Measurements from ENCODE around the gene KCTD3. TPM values are rescaled to one million over a fixed set of nuclear protein-coding genes. Genes with fewer than 3 reads are reported as not detected.

KCTD3 gene
- total RNA-seq, 1 experiment from 2014 or later = 22.6 TPM

DNA sequence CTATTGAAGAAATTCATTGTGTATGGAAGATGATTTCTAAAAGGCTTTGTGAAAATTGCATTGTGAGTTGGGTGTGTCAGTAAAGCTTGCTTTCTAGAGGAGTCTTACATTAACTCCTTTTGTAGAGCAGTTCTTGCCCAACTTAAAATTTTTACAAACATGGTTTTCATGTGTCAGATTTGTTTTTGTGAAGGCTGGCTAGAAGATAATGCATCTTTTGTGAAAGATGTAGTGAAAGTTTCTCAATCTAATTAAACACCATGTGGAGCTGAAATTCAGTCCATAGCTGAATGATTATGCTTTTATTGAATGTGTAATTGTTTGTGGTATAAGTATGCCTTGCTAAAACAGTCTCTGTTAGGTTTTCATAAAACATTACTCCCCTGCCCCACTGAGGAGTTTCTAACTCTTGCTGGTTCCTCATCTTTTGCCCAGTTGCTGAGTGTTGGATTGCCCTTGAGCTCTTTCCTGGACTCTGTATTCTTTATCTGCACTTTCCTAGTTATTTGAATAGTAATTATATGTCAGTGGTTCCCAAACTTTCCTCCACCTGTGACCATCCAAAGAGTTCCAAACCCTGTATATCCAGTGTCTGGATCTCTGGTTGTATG is 38.0 kb downstream of the KCTD3 start:
- no peak for DNase-seq (ENCODE audit: low read depth)

DNA sequence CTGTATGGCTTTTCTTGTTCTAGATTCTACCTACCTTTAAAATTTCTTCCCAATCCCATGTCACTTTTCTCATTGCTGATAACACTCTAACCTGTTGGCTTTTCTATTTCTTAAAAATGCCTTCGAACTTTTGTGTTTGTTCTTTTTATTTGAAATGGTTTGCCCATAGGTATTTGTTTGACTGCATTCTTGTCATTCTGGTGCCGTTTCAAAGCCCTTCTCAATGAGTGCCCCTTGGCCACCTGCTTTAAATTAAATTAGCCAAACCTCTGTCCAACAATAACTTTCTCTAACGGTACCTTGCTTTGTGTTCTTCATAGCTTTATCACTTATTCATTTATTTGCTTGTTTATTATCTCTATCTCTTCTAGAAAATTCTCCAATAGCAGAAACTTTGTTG is 38.9 kb downstream of the KCTD3 start:
- DNase-seq (ENCODE audit: low read depth) = no peak

DNA sequence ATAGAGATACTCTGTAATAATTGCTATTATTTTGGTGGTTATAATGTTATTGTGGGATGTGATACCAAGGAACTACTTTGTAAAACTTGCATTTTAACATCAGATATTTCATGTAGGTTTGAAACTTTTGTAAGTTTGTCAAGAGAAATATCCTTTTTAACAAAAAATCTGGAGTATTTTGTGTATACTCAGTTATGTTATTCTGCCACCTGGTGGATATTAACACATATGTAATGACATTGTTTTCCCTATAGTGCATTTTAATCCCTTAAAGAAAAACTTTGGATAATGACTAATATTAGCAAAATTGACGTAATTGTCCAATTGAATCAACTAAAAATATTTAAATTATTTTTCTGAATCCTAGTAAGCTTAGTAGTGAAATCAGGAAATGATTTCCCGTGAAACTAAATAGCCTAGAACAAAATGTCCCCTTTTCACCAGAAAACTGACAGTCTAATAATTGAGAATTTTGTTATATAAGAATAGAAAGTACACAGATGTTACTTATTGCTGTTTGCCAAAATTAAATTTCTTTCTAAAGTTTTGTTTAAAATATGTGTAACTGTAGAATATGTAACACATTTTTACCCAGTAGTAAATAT is 39.6 kb downstream of the KCTD3 start:
- peak; percentile 27 for DNase-seq (ENCODE audit: low read depth)

DNA sequence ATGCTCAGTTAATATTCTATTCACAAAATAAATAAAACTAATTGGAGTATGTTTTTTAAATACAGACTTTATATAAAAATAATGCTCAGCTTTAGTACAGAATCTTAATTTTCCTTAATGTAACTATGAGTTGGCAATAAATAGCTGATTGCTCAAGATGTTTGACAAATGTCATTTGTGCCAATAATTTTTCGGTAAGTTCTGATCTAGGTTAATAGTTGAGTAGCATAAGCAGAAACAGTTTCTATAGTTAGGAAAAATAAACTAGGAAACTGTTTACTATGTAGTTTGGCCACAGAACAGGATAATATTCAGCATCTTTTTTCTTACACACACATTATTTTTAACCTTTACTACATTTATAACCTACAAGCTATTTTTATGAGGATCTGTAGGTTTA is 40.3 kb downstream of the KCTD3 start:
- DNase-seq (ENCODE audit: low read depth) = no peak

DNA sequence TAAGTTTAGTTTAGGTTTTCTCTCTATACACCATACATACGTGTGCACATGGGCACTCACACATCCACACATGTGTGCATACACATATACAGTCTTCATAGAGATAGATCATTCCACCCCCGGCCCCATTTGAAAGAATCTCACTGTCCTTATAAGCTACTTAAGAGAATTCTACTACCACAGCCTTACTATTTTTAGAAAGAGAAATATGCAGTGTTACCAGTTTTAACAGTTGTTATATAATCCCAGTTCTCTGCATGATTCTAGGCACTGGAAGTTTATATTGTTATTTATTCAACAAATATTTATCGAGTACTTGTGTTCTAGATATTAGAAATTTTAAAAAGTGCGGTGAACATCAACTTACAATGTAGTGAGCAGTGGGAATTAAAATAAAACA is 41.5 kb downstream of the KCTD3 start:
- no peak for DNase-seq (ENCODE audit: low read depth)

DNA sequence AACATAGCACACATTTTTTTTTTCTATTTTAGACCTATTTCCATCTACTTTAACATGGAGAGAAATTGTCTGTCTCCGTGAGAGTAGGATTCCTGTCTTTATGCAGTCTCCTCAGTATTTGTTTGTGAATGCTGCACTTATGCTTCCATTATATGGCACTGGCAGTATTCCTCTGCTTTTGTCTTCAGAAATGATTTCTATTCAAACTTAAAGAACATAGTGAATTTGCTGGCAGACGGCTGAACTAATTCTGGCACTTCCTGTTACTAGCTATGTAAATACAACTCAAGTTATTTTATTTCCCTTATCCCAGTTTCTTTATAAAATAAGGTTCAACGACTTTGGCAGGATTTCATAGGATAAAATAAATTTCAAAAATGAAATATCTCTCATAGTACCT is 45.3 kb downstream of the KCTD3 start:
- DNase-seq (ENCODE audit: low read depth) = no peak

DNA sequence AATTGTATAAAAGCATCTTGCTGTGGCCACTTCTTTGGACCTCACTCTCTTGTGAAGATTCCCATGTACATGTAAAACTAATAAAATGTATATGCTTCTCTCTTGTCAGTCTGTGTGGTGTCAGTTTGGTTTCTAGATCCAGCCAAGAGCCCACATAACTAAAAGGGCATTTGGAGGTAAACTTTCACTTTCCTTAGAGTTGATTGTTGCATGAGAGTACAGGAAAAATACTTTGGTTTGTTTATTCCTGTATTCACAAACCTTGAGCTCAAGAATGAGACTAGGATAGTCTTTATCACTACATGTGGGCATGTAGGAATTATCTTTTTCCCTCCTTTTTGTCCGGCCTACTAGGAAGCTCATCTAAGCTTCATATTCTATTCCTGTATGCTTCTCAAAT is 50.9 kb downstream of the KCTD3 start:
- peak; percentile 14 for DNase-seq (ENCODE audit: low read depth)

DNA sequence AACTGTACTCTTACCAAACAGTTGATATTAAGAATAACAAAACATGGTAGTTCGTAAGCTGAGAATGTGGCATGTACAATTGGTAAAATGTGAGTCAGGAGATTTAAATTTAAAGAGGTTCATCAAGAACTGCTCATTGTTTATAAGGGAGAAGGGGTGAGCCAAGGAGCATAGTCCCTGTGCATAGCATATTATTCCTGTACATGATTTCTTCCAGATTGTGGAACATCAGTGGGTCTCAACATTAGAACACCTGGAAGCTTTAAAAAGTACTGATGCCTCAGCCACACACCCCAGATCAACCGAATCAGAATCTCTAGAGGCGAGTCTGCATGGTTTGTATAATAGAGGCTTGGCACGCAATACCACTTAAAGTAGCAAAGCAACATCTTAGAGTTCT is 56.1 kb downstream of the KCTD3 start:
- DNase-seq (ENCODE audit: low read depth) = no peak

DNA sequence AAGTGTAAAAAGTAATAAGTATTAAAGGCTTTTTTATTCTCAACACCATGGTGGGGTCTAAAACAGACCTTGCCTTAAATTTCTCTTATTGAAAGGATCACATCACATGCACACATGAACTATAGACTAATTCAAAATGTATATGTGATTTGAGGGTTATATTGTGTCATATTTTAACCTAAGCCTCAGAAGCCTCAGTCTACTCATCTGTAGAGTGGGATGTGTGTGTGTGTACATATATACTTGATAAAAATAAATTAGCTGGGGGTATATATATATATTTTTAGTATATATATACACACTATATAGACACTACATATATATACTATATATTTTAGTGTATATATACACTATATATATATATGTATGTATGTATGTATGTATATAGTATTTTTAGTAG is 58.8 kb downstream of the KCTD3 start:
- no peak for DNase-seq (ENCODE audit: low read depth)

DNA sequence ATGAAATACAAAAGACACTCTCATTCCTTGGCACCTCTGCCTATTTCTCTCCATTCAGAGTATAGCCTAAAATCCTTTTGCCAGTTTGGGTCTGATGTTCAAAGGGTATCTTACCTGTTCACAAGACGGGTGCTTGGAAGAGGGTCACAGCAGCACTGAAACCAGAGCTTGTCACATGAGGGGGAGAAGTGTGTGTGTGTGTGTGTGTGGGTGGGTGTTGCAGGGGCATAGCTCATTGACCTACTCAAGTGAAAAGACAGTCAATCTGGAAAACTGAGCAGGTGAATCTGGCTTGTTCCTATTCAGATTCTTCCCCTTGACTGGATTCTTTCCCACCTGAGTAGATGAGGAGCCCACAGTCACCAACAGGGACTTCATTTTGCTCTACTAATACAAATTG is 63.9 kb downstream of the KCTD3 start:
- no peak for DNase-seq (ENCODE audit: low read depth)

DNA sequence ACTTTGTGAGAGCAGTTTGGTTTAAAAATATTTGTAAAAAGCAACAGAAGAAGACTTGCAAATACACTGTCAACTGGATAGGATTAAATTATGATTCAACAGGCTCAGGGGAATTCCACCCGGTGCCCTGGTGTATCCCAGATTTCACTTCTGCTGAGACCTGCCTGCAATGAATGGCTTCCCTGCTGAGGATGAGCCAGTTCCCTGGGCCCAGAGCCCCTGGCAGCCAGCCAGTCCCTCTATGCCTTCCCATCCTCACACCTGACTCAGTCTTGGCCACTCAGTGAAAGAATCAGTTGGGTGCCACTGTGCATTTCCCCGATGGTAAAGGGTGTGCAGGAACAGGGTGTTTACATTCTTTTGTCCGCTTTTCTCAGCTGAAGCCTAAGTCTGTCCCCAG is 64.4 kb downstream of the KCTD3 start:
- DNase-seq (ENCODE audit: low read depth) = peak; percentile 62

DNA sequence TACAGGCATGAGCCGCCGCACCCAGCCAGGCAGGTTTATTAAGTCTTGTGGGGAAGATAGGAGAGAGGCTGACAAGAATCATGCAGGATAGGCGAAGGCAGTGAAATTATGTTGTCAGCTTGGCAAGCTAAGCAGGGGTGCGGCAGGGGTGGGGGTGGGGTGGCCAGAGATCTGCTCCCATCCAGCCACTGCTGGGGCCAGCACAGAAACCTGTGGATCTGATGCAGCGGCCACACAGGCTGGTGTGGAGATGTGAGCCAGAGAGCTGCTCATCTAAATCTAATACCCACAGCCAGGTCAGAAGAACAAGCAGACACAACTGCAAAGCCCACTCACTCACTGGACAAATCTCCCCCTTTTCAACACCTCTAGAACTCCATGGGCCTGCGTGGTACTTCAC is 68.7 kb downstream of the KCTD3 start:
- no peak for DNase-seq (ENCODE audit: low read depth)

DNA sequence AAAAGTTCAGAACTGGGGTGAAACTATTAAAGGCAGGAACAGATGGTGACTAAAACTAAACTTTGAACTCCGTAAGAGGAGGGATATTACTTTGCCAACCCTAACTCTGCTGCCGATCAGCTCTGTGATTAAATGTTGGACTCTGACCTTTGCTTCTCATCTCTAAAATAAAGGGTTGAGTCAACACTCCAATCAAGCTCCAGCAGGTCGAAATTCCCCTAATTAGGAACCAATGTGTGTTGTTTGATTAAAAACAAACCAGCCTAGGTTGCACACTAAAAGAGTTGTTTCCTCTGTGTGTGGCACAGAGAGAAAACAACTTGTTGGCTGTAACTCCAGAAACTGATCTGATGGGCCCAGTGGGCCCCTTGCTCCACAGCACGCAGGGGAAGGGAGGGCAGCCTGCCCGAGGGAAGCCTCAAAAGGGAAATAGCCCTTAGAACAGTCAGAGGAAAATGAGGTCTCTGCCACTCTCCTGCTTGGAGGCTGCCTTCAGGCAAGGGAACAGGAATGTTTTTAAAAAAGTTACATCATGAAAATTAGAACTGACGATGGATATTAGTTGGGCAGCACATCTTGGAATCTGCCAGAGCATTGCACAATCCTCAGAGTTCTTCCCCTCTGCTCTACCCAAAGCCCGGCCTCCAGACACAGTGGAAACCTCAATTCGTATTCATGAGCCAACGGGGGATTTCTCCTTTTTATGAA is 69.3 kb downstream of the KCTD3 start:
- peak; percentile 58 for DNase-seq (ENCODE audit: low read depth)

DNA sequence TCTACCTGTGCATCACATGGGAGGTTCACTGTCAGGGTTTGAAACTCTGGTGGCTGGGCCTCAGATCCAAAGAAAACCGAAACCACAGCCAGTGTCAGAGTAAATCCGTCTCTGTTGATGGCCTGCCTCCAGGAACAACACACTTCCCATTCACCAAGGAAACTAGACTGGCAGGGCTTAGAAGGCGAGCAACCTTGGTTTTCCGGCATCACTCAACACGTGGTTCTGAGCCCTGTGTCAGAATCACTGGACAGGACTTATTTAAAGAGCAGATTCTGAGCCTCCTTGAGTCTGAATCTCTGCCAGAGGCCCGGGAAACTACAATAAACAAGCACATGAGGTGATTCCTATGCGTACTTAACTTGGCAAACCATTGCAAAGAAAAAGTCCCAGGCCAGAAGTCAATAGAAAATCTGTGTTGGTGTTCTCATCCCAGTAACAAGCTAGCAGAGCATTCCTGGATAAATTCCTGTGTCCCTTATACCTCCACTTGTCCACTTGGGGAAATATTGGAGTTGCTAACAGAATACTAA is 70.0 kb downstream of the KCTD3 start:
- peak; percentile 87 for DNase-seq (ENCODE audit: low read depth)

DNA sequence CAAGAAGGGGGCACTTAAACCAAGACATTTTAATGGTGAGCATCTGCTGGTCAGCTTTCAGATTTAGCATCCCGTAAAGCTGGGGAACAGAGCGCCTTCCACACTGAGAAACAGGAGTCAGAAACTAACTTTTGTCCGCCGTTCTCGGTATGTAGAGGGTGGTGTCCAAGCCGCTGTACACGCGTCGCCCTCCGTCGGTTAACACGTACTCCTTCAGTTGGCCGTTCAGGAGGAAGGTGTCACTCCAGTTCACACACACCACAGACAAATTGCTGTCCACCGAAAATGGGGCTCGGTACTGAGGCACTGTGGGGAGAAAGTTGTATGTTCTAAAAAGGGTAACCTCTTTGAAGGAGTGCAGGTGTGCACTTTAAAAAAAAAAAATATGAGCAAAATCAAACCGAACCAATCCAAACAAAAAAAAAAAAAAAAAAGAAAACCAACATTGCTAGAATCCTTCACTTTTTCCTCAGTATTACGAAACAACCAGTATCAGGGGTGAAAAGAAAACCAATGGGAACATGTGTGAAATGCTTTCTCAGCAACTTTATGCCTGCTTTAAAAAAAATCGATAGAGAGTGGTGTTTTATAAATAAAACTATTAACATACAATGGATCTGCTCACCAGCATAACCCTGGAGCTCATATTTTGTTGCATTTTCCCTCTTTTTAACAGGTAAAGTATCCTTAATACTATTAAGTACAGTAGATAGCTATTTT is 73.5 kb downstream of the KCTD3 start:
- no peak for DNase-seq (ENCODE audit: low read depth)

DNA sequence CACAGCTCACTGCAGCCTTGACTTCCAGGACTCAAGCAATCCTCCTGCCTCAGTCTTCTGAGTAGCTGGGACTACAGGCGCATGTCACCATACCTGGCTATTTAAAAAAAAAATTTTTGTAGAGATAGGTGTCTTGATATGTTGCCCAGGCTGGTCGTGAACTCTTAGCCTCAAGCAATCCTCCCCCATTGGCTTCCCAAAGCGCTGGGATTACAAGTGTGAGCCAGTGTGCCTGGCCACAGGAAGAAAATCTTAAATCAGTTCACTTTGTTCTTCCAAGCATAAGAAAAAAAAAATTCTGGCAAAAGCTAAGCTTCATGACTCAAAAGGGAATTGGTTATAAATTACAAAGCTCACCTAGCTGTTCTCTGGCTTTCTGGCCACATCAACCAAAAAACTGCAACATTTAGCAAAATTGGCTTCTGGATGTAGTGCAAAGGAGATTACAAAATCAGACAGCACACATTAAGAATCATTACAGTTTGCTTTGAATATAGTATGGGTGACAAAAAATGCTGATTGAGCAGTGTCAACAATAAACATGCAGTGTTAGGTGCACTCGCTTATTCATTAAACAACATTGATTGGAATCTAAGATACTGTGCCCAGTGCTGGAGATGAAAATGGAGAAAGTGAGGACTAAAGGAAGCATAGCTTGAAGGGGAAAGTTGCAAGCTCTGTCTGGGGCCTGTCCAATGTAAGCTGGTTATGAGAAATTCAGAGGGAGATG is 76.7 kb downstream of the KCTD3 start:
- peak; percentile 20 for DNase-seq (ENCODE audit: low read depth)

DNA sequence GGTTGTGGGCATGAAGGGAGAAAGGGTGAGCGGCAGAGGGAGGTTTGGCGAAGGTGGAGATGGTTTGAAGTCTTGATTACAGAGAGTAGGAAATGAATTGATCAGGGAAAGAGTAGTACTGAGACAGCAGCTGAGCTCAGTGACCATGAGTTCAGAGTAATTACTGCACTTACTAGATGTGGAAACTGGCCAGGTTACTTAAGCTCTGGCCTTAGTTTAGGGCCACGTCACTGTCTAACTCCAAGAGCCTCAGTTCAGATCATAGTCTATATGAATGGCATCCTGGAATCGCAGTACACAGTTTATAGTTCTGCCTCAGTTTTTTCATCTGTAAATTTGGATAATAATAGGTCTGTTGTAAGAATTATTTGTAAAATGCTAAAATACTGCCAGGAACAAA is 78.1 kb downstream of the KCTD3 start:
- DNase-seq (ENCODE audit: low read depth) = no peak

DNA sequence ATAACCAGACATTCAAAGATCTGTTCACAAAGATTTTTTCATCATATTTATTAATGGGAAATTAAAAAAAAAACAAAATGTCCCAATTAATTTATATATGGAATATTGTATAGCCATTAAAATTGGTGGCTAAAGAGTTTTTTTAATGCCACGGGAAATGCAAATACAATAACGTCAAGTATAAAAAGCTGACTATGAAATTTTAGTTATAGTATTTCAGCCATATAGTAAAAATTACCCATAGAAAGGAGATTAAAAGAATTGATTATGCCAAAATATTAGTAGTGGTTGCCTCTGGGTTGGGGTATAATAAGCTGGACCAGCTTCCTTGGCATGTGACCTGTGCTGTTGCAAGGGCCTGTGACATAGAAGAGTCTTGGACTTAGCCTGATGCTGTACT is 78.8 kb downstream of the KCTD3 start:
- DNase-seq (ENCODE audit: low read depth) = no peak

DNA sequence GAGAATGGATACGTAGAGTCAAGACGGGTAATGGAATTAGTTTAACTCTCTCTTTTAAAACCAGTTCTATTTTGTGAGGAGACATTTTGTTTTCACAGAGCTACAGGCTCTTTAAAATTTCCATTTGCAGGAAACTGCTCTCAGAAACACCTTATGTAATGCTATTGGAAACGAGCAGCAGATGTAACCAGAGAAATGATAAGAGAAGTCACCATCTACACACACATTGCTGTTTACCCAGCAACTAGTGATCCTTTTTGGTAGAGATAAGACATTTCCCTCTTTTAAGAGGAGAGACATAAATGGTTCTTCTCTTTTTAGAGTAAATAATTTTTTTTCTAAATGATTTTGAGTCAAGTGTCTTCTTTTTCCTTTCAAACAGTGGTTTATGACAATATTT is 80.6 kb downstream of the KCTD3 start:
- no peak for DNase-seq (ENCODE audit: low read depth)

DNA sequence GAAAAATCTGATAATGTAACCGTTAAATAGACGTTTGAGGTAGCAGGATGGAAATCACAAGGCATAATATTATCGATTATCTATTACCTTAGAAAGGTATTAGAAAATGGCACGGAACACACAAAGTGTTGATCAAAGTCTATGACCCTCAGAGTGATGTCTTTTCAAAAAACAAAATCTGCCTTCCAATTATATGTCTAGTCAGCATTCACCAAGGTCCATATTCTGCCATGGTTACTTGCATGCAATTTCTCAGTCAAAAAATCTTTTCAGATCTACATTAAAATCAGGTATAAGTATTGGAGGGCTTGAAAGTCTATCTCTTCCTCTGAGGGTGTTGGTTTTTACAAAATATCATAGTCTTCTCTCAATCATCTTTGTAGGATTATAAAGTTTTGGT is 81.9 kb downstream of the KCTD3 start:
- DNase-seq (ENCODE audit: low read depth) = no peak

DNA sequence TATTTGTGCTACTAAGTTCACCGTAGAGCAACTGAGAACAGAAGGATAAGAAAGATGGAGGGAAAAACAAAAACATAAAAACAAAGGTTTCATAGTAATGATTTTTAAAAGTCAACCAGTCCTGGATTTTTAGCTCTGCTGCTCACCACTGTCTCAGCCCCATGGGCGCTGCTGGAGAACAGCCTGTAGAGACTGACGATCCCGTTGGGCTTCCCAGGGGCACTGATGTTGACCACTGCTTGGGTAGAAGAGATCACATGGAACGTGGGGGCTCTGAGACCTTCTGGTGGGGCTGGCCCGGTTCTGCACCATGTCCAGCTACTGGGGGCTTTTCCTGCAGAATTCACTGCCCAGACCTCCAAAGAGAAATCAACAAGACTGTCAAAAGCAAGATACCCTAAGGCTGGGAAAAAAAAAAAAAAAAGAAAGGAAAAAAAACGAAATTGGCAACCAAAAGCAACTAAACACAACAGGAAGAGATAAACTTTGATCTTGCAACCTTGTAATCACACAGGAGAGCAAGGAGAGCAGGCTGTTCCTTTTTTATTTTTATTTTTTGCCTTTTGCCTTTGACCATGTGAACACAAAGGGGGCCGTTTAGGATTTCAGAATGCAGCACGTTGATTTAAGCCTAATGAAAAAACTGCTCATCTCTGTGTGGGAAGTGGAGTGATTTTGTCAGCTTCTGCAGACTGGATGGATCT is 83.5 kb downstream of the KCTD3 start:
- no peak for DNase-seq (ENCODE audit: low read depth)

Data from M059J (cell line).